H9 (cell line): Measurements from ENCODE around the gene CNN3. TPM values are rescaled to one million over a fixed set of nuclear protein-coding genes. Genes with fewer than 3 reads are reported as not detected.

ENCODE experiments used
- DNase-seq: peaks from one replicate; pipeline ENCODE4 v3.0.0-alpha.2; 2017
- H2AFZ ChIP-seq: one replicate; pipeline ENCODE4 v1.6.1; 2013; ENCODE audit warnings: mild to moderate bottlenecking, low read length, control low read depth, moderate library complexity
- H2AK5ac ChIP-seq: 2 replicates; pipeline ENCODE4 v1.6.1; 2013; ENCODE audit warnings: low read length, control low read depth, mixed read lengths; ENCODE audit not compliant: insufficient read length
- H2BK120ac ChIP-seq: one replicate; pipeline ENCODE4 v1.6.1; 2013; ENCODE audit warnings: low read depth, mild to moderate bottlenecking, low read length, control low read depth, inconsistent platforms; ENCODE audit not compliant: poor library complexity, severe bottlenecking
- H2BK12ac ChIP-seq: 2 replicates; pipeline ENCODE4 v1.6.1; 2013; ENCODE audit warnings: low read length, control low read depth, mixed read lengths, low read depth; ENCODE audit not compliant: insufficient read length
- H2BK15ac ChIP-seq: 2 replicates; pipeline ENCODE4 v1.6.1; 2013; ENCODE audit warnings: low read depth, low read length, control low read depth
- H2BK20ac ChIP-seq: one replicate; pipeline ENCODE4 v1.6.1; 2013; ENCODE audit warnings: low read depth, mild to moderate bottlenecking, low read length, control low read depth, inconsistent platforms; ENCODE audit not compliant: poor library complexity, severe bottlenecking
- H2BK5ac ChIP-seq: 2 replicates; pipeline ENCODE4 v1.6.1; 2013; ENCODE audit warnings: low read length, control low read depth, mixed read lengths; ENCODE audit not compliant: insufficient read length
- H3K14ac ChIP-seq: 2 replicates; pipeline ENCODE4 v1.6.1; 2013; ENCODE audit warnings: low read length, control low read depth; ENCODE audit not compliant: insufficient read depth
- H3K18ac ChIP-seq: 2 replicates; pipeline ENCODE4 v1.6.1; 2013; ENCODE audit warnings: low read depth, mild to moderate bottlenecking, mixed read lengths, low read length, control low read depth; ENCODE audit not compliant: insufficient read length
- H3K23ac ChIP-seq: 2 replicates; pipeline ENCODE4 v1.6.1; 2013; ENCODE audit warnings: low read length, control low read depth, mixed read lengths, low read depth; ENCODE audit not compliant: insufficient read length
- H3K23me2 ChIP-seq: 2 replicates; pipeline ENCODE4 v1.6.1; 2013; ENCODE audit warnings: low read depth, mild to moderate bottlenecking, mixed read lengths, low read length, control low read depth; ENCODE audit not compliant: insufficient read length, poor library complexity, severe bottlenecking
- H3K27ac ChIP-seq: 2 replicates; pipeline ENCODE4 v1.5.1; 2013; ENCODE audit warnings: low read length, control low read depth, mixed read lengths, low read depth; ENCODE audit not compliant: insufficient read length
- H3K27me3 ChIP-seq: 2 replicates; pipeline ENCODE4 v1.6.1; 2013; ENCODE audit warnings: low read length, control low read depth, inconsistent platforms; ENCODE audit not compliant: insufficient read depth
- H3K4ac ChIP-seq: 2 replicates; pipeline ENCODE4 v1.6.1; 2013; ENCODE audit warnings: low read depth, mild to moderate bottlenecking, control low read depth, inconsistent platforms, low read length, moderate library complexity
- H3K4me1 ChIP-seq: 2 replicates; pipeline ENCODE4 v1.6.1; 2013; ENCODE audit warnings: low read length, control low read depth, inconsistent platforms; ENCODE audit not compliant: insufficient read depth
- H3K4me2 ChIP-seq: 2 replicates; pipeline ENCODE4 v1.6.1; 2013; ENCODE audit warnings: low read length, control low read depth, mixed read lengths; ENCODE audit not compliant: insufficient read length, insufficient read depth
- H3K56ac ChIP-seq: 2 replicates; pipeline ENCODE4 v1.6.1; 2013; ENCODE audit warnings: low read depth, mild to moderate bottlenecking, mixed read lengths, low read length, control low read depth; ENCODE audit not compliant: insufficient read length
- H3K79me1 ChIP-seq: 2 replicates; pipeline ENCODE4 v1.6.1; 2013; ENCODE audit warnings: low read depth, mild to moderate bottlenecking, moderate library complexity, low read length, control low read depth, inconsistent platforms; ENCODE audit not compliant: insufficient read depth, poor library complexity, severe bottlenecking
- H3K79me2 ChIP-seq: 2 replicates; pipeline ENCODE4 v1.6.1; 2013; ENCODE audit warnings: low read length, control low read depth, inconsistent platforms; ENCODE audit not compliant: insufficient read depth
- H3K9ac ChIP-seq: 2 replicates; pipeline ENCODE4 v1.6.1; 2013; ENCODE audit warnings: low read length, control low read depth, mixed read lengths; ENCODE audit not compliant: insufficient read length; ENCODE audit errors: extremely low read depth
- H3K9me3 ChIP-seq: one replicate; pipeline ENCODE4 v1.6.1; 2013; ENCODE audit warnings: low read depth, low read length, inconsistent platforms; ENCODE audit not compliant: control insufficient read depth
- H3T11ph ChIP-seq: one replicate; pipeline ENCODE4 v1.6.1; 2013; ENCODE audit warnings: mild to moderate bottlenecking, low read length, control low read depth, inconsistent platforms
- H4K20me1 ChIP-seq: one replicate; pipeline ENCODE4 v1.6.1; 2013; ENCODE audit not compliant: control insufficient read depth, insufficient read length, insufficient read depth
- H4K5ac ChIP-seq: 2 replicates; pipeline ENCODE4 v1.6.1; 2013; ENCODE audit warnings: low read depth, mild to moderate bottlenecking, mixed read lengths, low read length, control low read depth; ENCODE audit not compliant: insufficient read length
- H4K8ac ChIP-seq: replicated peaks from 2 replicates; pipeline ENCODE4 v1.6.1; 2013; ENCODE audit warnings: low read length, control low read depth, mixed read lengths, low read depth; ENCODE audit not compliant: insufficient read length
- H4K91ac ChIP-seq: 2 replicates; pipeline ENCODE4 v1.6.1; 2013; ENCODE audit warnings: low read depth, mild to moderate bottlenecking, moderate library complexity, mixed read lengths, low read length, control low read depth; ENCODE audit not compliant: insufficient read length
- H3K27ac Mint-ChIP-seq, 3 experiments: 2 replicates in 2 of 3; 3 replicates in 1 of 3; pipeline ENCODE4 v1.8.0; 2020 to 2021; ENCODE audit warnings: mixed read lengths in 3 of 3, mild to moderate bottlenecking in 1 of 3, moderate library complexity in 1 of 3
- H3K27me3 Mint-ChIP-seq: 2 replicates; pipeline ENCODE4 v1.8.0; 2021; ENCODE audit warnings: low read depth, mild to moderate bottlenecking, moderate library complexity, mixed read lengths
- H3K36me3 Mint-ChIP-seq, 3 experiments: 2 replicates in 2 of 3; 3 replicates in 1 of 3; pipeline ENCODE4 v1.8.0; 2020 to 2021; ENCODE audit warnings: low read depth in 3 of 3, mixed read lengths in 3 of 3; ENCODE audit not compliant: insufficient read depth in 1 of 3
- H3K4me1 Mint-ChIP-seq, 2 experiments: 2 replicates each; pipeline ENCODE4 v1.8.0; 2020; ENCODE audit warnings: mixed read lengths in 2 of 2
- H3K4me3 Mint-ChIP-seq, 2 experiments: 2 replicates in 1 of 2; 3 replicates in 1 of 2; pipeline ENCODE4 v1.8.0; 2020 to 2021; ENCODE audit warnings: mild to moderate bottlenecking in 2 of 2, mixed read lengths in 2 of 2, moderate library complexity in 1 of 2
- H3K9me3 Mint-ChIP-seq, 2 experiments: 2 replicates in 1 of 2; 3 replicates in 1 of 2; pipeline ENCODE4 v1.8.0; 2020; ENCODE audit warnings: mild to moderate bottlenecking in 2 of 2, mixed read lengths in 2 of 2, moderate library complexity in 1 of 2
- CTCF ChIP-seq: fragments of 200-600 bp; sonication (generic); conservative IDR thresholded peaks from 3 replicates; pipeline ENCODE4 v1.8.0; 2021; ENCODE audit warnings: antibody characterized with exemption, mild to moderate bottlenecking
- WGBS: extraction: QIAGEN DNeasy Blood & Tissue Kit; methylation state at CpG from one replicate; pipeline ENCODE4 v1.1.7; 2013; ENCODE audit warnings: missing lambda C conversion rate, low lambda C conversion rate, mixed read lengths; ENCODE audit not compliant: insufficient read length; ENCODE audit errors: extremely low coverage; 5-methylcytosine and 5-hydroxymethylcytosine counted together
- total RNA-seq: library from RNA; stranded (reverse); gene quantifications from 2 replicates; pipeline ENCODE4 v1.2.1, GENCODE V29; 2021

The CNN3 gene
- total RNA-seq, 1 experiment from 2014 or later: 279 TPM

- H3K4me1 ChIP-seq: peaks cover 8% of the 10 kb centered on the region
- no peak overlapping the region for H2AK5ac ChIP-seq
- TF ChIP-seq CTCF: no peak
- no peak overlapping the region for H3T11ph ChIP-seq
- H3K23ac ChIP-seq: no peak overlapping the region
- H3K23me2 ChIP-seq: peaks cover 5% of the 10 kb centered on the region
- WGBS: no CpG with 5 or more reads among the region's 1 CpG
- H3K4me2 ChIP-seq: no peak overlapping the region
- no peak overlapping the region for H2BK12ac ChIP-seq
- no peaks in the 10 kb centered on the region; the same call in 1 of the 2 replicates for H3K27me3 Mint-ChIP-seq
- no peak overlapping the region for H2AFZ ChIP-seq
- no peak overlapping the region for H4K91ac ChIP-seq
- H3K4me1 Mint-ChIP-seq: peaks cover 68 to 70% of the 10 kb centered on the region in 2 experiments
- no peak overlapping the region for H3K9ac ChIP-seq
- DNase-seq: no peak
- no peak overlapping the region for H3K4me3 Mint-ChIP-seq
- peaks cover 20 to 40% (median 37%) of the 10 kb centered on the region in 3 experiments for H3K36me3 Mint-ChIP-seq
- peaks cover 70% of the 10 kb centered on the region for H3K79me2 ChIP-seq
- no peak overlapping the region for H4K8ac ChIP-seq
- no peak overlapping the region for H2BK20ac ChIP-seq
- no peaks in the 10 kb centered on the region for H4K20me1 ChIP-seq
- H3K79me1 ChIP-seq: peaks cover 10% of the 10 kb centered on the region
- H3K14ac ChIP-seq: no peak overlapping the region
- no peaks in the 10 kb centered on the region for H3K27me3 ChIP-seq
- no peak overlapping the region for H3K27ac ChIP-seq
- H3K4ac ChIP-seq: no peak overlapping the region
- H4K5ac ChIP-seq: no peak overlapping the region
- no peak overlapping the region for H3K18ac ChIP-seq
- no peaks in the 10 kb centered on the region; a peak in 1 of 5 replicates for H3K9me3 Mint-ChIP-seq
- no peak overlapping the region for H3K56ac ChIP-seq
- peak overlapping the region in 1 of 3 experiments; percentile 74; a peak in 2 of 7 replicates for H3K27ac Mint-ChIP-seq
- H2BK5ac ChIP-seq: no peak overlapping the region
- no peak overlapping the region for H2BK15ac ChIP-seq
- no peak overlapping the region for H2BK120ac ChIP-seq
- H3K9me3 ChIP-seq: no peaks in the 10 kb centered on the region
Observed at GRCh38 chr1:94921977-94922376, 4.9 kb downstream of the CNN3 start.
